HL-60 (cell line): ENCODE results near the gene CCDC30.

Source experiments
- DNase-seq, 2 experiments: peaks; one replicate each; pipeline ENCODE4 v3.0.0-alpha.2; 2010 to 2020; ENCODE audit warnings: low read depth in 1 of 2, low spot score in 1 of 2
- H3K27ac ChIP-seq: fragments of 250-450 bp; sonication (Bioruptor Pico); replicated peaks from 2 replicates; pipeline ENCODE4 v1.5.1; 2020; ENCODE audit warnings: mild to moderate bottlenecking, moderate library complexity
- H3K27me3 ChIP-seq: fragments of 250-450 bp; sonication (Bioruptor Pico); 2 replicates; pipeline ENCODE4 v1.5.1; 2021; ENCODE audit warnings: mild to moderate bottlenecking, moderate library complexity; ENCODE audit not compliant: insufficient read depth, poor library complexity, severe bottlenecking
- H3K4me3 ChIP-seq: replicated peaks from 2 replicates; pipeline ENCODE4 v1.5.1; 2011; ENCODE audit warnings: mild to moderate bottlenecking, control low read depth, low read length; ENCODE audit not compliant: insufficient read depth
- CTCF ChIP-seq: IDR thresholded peaks from one replicate; pipeline ENCODE4 v1.5.1; 2011; ENCODE audit warnings: low read length, control low read depth, inconsistent platforms; ENCODE audit not compliant: insufficient read depth
- GABPA ChIP-seq: IDR thresholded peaks from 2 replicates; pipeline ENCODE4 v1.6.1; 2012; ENCODE audit warnings: low read depth
- POLR2AphosphoS5 ChIP-seq: IDR thresholded peaks from 2 replicates; pipeline ENCODE4 v1.6.1; 2012; ENCODE audit warnings: low read depth
- REST ChIP-seq: IDR thresholded peaks from 2 replicates; pipeline ENCODE4 v1.6.1; 2012; ENCODE audit warnings: low read depth; ENCODE audit not compliant: insufficient replicate concordance
- SPI1 ChIP-seq: IDR thresholded peaks from 2 replicates; pipeline ENCODE4 v1.6.1; 2012; ENCODE audit warnings: low read depth, mild to moderate bottlenecking, borderline replicate concordance
- long read RNA-seq: library from polyadenylated mRNA; unstranded; transcript quantifications from one replicate; pipeline ENCODE4 v2.0.0, GENCODE V29; 2020

The CCDC30 gene
- long read RNA-seq, partial matches to known transcripts: 3 of 22 reads
- long read RNA-seq, other reads (novel, unspliced or antisense): 19 of 22 reads

GRCh38 chr1:42462828-42463763, at the start of gene CCDC30:
TSS of gene CCDC30 (plus strand) at chr1:42463286. CDS start at chr1:42480552, 17,266 bp downstream.
- H3K27ac ChIP-seq: peak within 1 kb of the TSS; percentile 74
- TF ChIP-seq SPI1 (no peak), REST (no peak), POLR2AphosphoS5 (peak; percentile 52; the same call in 1 of the 2 replicates), GABPA (peak; percentile 10; the same call in 1 of the 2 replicates)
- peak; percentile 98 to 99 for DNase-seq
- H3K4me3 ChIP-seq: peak within 1 kb of the TSS; percentile 71
- no peaks in the 10 kb centered on the region for H3K27me3 ChIP-seq

- no peak for TF ChIP-seq SPI1
- Histone ChIP-seq H3K27ac (no peak overlapping the region), H3K27me3 (no peaks in the 10 kb centered on the region), H3K4me3 (no peak overlapping the region)
- no peak for DNase-seq
Measured at GRCh38 chr1:42414551-42415496, 48.3 kb upstream of the CCDC30 start.

- Histone ChIP-seq H3K4me3 (no peak overlapping the region), H3K27me3 (no peaks in the 10 kb centered on the region), H3K27ac (no peak overlapping the region)
- TF ChIP-seq REST: no peak
- TF ChIP-seq POLR2AphosphoS5: no peak
- TF ChIP-seq GABPA: no peak
- no peak for TF ChIP-seq CTCF
- no peak for TF ChIP-seq SPI1
- DNase-seq: no peak
Measured at GRCh38 chr1:42417166-42417565, 45.9 kb upstream of the CCDC30 start.

GRCh38 chr1:42418516-42418915, 44.6 kb upstream of the CCDC30 start:
- DNase-seq: no peak
- Histone ChIP-seq H3K27ac (no peak overlapping the region), H3K4me3 (no peak overlapping the region), H3K27me3 (no peaks in the 10 kb centered on the region)
- no peak for TF ChIP-seq GABPA
- no peak for TF ChIP-seq CTCF
